Activated T-cell treated with anti-CD3 and anti-CD28 coated beads, Interleukin-2, amount 50 U/mL, for 72 hours (primary cell): Measurements from ENCODE around the gene SCARB1. TPM values are rescaled to one million over a fixed set of nuclear protein-coding genes. Genes with fewer than 3 reads are reported as not detected.

Experiments used
- ATAC-seq, 2 donors: fragments of 150-1000 bp; cut with Tn5 transposase; replicated peaks in 1 of 2; 2 replicates each; pipeline ENCODE4 v1.10.0; 2021; ENCODE audit warnings: moderate library complexity in 2 of 2, mild to moderate bottlenecking in 1 of 2
- DNase-seq, 2 donors: peaks; one replicate each; pipeline ENCODE4 v3.0.0; 2021 to 2022; ENCODE audit warnings: mixed read lengths in 1 of 2
- H3K27ac Mint-ChIP-seq: one replicate; pipeline ENCODE4 v1.8.0; 2022; ENCODE audit warnings: mild to moderate bottlenecking, moderate library complexity, mixed read lengths
- H3K27me3 Mint-ChIP-seq: one replicate; pipeline ENCODE4 v1.8.0; 2022; ENCODE audit warnings: low read depth, mixed read lengths
- H3K36me3 Mint-ChIP-seq, 2 donors: one replicate each; pipeline ENCODE4 v1.8.0; 2022; ENCODE audit warnings: mixed read lengths in 2 of 2, mild to moderate bottlenecking in 1 of 2; ENCODE audit not compliant: insufficient read depth in 2 of 2
- H3K4me1 Mint-ChIP-seq: one replicate; pipeline ENCODE4 v1.8.0; 2022; ENCODE audit warnings: low read depth, mixed read lengths
- H3K4me3 Mint-ChIP-seq, 2 donors: one replicate each; pipeline ENCODE4 v1.8.0; 2022; ENCODE audit warnings: mild to moderate bottlenecking in 2 of 2, mixed read lengths in 2 of 2, moderate library complexity in 2 of 2
- H3K9me3 Mint-ChIP-seq, 2 donors: one replicate each; pipeline ENCODE4 v1.8.0; 2022; ENCODE audit warnings: mixed read lengths in 2 of 2
- total RNA-seq, 2 donors: library from RNA; stranded (reverse); gene quantifications; one replicate each; pipeline ENCODE4 v1.2.3, GENCODE V29; 2022

The SCARB1 gene
- total RNA-seq, 2 donors from 2014 or later: 13.4 to 14.5 TPM

GRCh38 chr12:124733086-124733485 is 130.6 kb downstream of the SCARB1 start:
- no peaks in the 10 kb centered on the region for H3K9me3 Mint-ChIP-seq

GRCh38 chr12:124732275-124733075 is 131.2 kb downstream of the SCARB1 start:
- Mint-ChIP-seq H3K4me1 (peaks cover 5% of the 10 kb centered on the region), H3K36me3 (no peaks in the 10 kb centered on the region), H3K27ac (no peak overlapping the region), H3K9me3 (no peaks in the 10 kb centered on the region), H3K27me3 (no peaks in the 10 kb centered on the region), H3K4me3 (no peak overlapping the region)
- no peak for ATAC-seq
- DNase-seq: no peak

More at GRCh38 chr12:124733086-124733485, 130.6 kb downstream of the SCARB1 start:
- DNase-seq (no peak), ATAC-seq (no peak)
- H3K27me3 Mint-ChIP-seq: no peaks in the 10 kb centered on the region
- H3K4me3 Mint-ChIP-seq: no peak overlapping the region
- H3K36me3 Mint-ChIP-seq: no peaks in the 10 kb centered on the region
- H3K4me1 Mint-ChIP-seq: peaks cover 5% of the 10 kb centered on the region
- no peak overlapping the region for H3K27ac Mint-ChIP-seq

DNA sequence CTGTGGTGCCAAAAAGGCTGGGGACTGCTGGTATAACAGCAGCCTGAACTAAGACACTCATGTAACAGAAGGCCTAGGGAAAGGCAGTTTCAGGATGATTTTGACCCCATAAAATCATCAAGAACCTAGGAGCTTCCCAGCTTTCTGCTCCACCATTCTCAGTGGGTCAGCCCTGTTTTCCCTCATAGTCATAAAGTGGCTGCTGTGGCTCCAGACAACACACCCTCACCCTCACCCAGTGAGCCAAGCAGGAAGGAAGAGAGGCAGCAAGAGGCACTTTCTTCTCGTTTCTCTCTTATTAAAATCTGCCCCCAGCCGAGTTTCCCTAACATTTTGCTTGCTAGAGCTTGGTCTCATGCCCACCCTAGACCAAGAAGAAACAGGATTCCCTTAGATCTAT is 131.8 kb downstream of the SCARB1 start:
- H3K4me3 Mint-ChIP-seq: no peak overlapping the region
- H3K4me1 Mint-ChIP-seq: peaks cover 5% of the 10 kb centered on the region
- no peak overlapping the region for H3K27ac Mint-ChIP-seq
- no peaks in the 10 kb centered on the region for H3K9me3 Mint-ChIP-seq
- DNase-seq: no peak
- ATAC-seq: no peak
- peaks cover 1% of the 10 kb centered on the region for H3K27me3 Mint-ChIP-seq
- H3K36me3 Mint-ChIP-seq: no peaks in the 10 kb centered on the region

GRCh38 chr12:124730455-124730932 is 133.2 kb downstream of the SCARB1 start:
- peaks cover 10% of the 10 kb centered on the region for H3K27me3 Mint-ChIP-seq

GRCh38 chr12:124727922-124728321 is 135.7 kb downstream of the SCARB1 start:
- Mint-ChIP-seq H3K27me3 (peaks cover 10% of the 10 kb centered on the region), H3K9me3 (no peaks in the 10 kb centered on the region), H3K4me1 (no peaks in the 10 kb centered on the region), H3K27ac (no peak overlapping the region), H3K36me3 (no peaks in the 10 kb centered on the region), H3K4me3 (no peak overlapping the region)
- no peak for DNase-seq
- no peak for ATAC-seq

More at GRCh38 chr12:124730455-124730932, 133.2 kb downstream of the SCARB1 start:
- Mint-ChIP-seq H3K4me1 (no peaks in the 10 kb centered on the region), H3K4me3 (no peak overlapping the region), H3K9me3 (no peaks in the 10 kb centered on the region), H3K36me3 (no peaks in the 10 kb centered on the region), H3K27ac (no peak overlapping the region)
- ATAC-seq: no peak
- no peak for DNase-seq

DNA sequence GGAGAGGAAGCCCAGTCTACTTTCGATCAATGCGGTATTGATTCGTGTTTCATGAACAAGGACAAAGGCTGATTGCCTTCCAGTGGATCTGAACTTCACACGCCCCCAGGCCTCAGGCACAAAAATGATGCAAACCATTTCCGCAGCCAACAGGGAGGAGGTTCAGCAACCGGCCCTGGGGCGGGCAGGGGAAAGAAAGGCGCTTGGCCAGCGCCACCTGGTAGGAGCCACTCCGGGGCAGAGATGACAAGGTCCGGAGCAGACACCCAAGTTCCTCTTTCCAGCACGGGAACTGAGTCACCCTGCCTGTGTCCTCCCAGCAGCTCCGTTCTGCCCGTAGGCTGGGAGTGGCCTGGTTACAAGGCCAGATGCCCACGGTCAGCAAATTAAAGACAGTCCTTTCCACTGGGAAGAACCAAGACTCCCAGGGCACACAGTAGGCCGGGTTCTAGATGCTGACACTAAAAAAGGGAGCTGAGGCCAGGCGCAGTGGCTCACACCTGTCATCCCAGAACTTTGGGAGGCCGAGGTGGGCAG is 136.3 kb downstream of the SCARB1 start:
- DNase-seq (no peak), ATAC-seq (no peak)
- Mint-ChIP-seq H3K4me1 (no peaks in the 10 kb centered on the region), H3K36me3 (no peaks in the 10 kb centered on the region), H3K9me3 (no peaks in the 10 kb centered on the region), H3K27ac (no peak overlapping the region), H3K27me3 (peaks cover 10% of the 10 kb centered on the region), H3K4me3 (no peak overlapping the region)

Other genes with a start within 250 kb of the SCARB1 start
- 1,000 to 10,000 TPM; 1,002 to 1,182 TPM for gene UBC, start 50.8 kb upstream of the SCARB1 start, total RNA-seq
- 10 to 100 TPM; 25.5 to 28.7 TPM for gene DHX37, start 125.3 kb upstream of the SCARB1 start, total RNA-seq
- gene BRI3BP, start 129.8 kb upstream of the SCARB1 start, total RNA-seq: 10 to 100 TPM; 16.7 to 23.0 TPM
- gene AACS, start 201.6 kb upstream of the SCARB1 start, total RNA-seq: 10 to 100 TPM; 20.7 to 27.0 TPM